ENCODE measurements around the gene ATP5ME.
"Not testable (repeated sequence)": the region's sequence is repeated elsewhere in the genome, so short reads cannot be mapped to it uniquely, and the experiment has no call there.

Gene ATP5ME

DNA sequence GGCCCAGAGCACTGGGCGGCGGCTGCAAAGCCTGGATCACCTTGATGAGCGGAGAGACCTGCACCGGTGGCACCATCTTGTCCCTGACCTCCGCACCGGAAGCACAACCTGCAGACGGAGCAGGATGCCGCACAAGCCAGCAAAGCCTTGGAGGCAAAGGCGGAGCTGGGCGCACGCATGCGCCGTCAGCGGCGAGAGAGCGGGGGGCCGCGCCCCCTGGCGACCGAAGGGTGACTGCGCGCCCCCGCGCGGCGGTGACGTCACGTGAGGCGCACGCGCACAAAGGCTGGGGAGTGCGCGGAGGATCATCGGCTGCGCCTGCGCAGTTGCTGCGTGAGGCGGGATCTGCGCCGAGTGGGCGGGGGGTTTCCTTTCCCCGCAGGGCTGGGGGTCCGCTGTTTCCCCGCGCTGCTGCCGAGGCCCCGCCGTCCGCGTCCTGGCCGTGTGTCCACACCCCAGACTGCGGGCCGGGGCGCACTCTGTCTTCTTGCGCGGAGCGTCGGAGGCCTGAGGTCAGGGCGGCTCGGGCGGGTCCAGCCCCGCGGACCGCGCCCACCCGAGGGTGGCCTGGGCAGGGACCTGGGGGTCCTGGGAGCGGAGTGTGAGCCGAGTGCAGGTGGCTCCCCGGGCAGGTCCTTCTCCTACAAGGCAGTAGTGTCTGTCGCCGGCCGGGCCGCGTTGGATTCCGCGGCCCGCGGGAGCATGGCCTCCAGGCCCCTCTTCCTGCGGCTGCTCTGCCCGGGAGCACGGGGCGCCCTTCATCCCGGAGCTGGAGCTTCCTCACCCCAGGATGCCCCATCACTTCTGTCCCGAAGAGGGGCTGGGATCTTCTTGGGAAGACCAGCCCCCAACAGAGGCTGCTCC lies at the start of gene ATP5ME, which contains the start of gene MYL5:
Gene ATP5ME, minus strand, starts transcription at position 105 of the 864 bp plus-strand sequence. Its CDS starts 29 bp downstream, at position 76.
Gene MYL5, plus strand, starts transcription at position 371 of the 864 bp plus-strand sequence. CDS start 3,485 bp downstream, outside the sequence.
- DNase-seq: peak; percentile 96

DNA sequence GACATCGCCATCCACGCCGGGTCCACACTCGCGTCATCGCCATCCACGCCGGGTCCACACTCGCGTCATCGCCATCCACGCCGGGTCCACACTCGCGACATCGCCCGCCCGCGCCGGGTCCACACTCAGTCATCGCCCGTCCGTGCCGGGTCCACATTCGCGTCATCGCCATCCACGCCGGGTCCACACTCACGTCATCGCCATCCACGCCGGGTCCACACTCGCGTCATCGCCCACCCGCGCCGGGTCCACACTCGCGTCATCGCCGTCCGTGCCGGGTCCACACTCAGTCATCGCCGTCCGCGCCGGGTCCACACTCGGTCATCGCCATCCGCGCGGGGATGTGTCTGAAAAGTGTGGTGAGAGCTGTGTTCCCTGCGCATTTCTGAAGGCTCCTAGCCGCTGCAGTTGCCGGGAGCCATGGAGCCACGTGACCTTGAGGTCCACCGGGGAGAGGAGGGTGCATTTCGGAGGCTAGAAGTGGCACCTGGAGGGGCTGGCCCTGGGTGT lies 48.8 kb upstream of the ATP5ME start:
- DNase-seq: no peak

DNA sequence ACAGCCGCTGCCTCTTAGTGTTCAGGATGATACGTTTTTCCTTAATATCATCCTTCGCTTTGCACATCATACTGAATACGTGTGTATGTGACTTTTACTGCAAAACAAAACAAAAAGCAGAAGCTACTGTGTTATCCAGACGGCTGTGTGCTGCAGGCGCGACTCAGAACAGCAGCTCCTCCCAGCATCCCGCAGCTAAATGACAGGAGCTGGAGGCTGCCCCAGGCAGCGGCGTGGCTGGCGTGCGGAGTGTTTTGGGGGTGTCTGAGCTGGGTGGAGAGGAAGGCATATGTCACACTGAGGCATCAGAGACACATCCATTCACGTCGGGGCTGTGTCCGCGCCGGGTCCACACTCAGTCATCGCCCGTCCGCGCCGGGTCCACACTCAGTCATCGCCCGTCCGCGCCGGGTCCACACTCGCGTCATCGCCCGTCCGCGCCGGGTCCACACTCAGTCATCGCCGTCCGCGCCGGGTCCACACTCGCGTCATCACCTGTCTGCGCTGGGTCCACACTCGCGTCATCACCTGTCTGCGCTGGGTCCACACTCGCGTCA lies 48.2 kb upstream of the ATP5ME start:
- DNase-seq: no peak

DNA sequence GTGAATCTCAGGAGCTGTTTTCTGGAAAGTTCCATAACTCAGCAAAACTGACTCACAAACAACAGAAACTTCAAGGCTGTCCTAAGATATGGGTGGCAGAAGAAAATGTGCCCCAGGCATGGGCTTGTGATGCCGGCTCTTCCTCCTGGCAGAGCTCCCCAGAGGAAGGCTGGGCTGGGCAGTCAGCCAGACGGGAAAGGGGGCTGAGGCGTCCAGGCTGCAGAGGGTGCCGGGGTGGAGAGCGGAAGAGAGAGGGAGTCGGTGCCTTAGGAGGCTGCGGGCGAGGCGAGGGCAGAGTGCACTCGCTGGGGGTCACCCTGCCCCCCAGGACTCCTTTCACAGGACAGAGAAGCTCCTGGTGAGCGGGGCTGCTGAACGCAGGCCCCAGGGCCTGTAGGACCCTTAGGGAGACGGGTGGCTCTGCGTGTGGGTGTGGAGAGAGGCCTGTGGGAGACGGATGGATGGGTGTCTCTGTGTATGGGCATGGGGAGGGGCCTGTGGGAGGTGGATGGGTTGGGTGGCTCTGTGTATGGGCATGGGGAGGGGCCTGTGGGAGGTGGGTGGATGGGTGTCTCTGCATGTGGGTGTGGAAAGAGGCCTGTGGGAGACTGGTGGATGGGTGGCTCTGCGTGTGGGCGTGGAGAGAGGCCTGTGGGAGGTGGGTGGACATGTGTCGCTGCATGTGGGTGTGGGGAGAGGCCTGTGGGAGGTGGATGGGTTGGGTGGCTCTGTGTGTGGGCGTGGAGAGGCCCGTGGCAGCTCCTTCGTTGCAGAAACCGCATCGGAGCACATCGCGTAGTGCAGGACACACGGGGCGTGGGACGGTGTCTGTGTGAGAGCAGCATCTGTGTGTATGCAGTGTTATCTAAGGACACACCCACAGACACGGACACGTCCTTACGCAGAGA lies 47.4 kb upstream of the ATP5ME start:
- no peak for DNase-seq

GRCh38 chr4:720111-720860 lies 46.2 kb upstream of the ATP5ME start:
- no peak for DNase-seq

DNA sequence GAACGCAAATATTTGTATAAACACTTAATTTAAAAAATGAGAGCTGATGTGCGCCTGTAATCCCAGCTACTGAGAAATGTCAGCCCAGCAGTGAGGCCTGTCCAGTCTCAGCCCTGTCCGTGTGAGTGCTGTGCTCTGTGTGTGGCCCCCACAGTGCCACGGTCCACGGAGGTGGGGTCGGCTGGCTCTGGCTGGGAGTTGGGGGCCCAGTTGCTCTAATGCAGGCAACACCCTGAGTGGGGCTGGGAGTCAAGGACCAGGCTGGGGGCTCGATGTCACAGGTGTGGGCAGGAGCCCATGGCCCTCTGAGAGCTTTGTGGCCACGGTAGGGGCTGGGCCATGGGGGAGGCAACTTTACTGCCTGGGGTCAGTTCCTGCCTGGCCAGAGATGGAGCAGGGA lies 44.4 kb upstream of the ATP5ME start:
- no peak for DNase-seq

- DNase-seq: no peak
These were observed 43.7 kb upstream of the ATP5ME start for GRCh38 chr4:717601-718320.

DNA sequence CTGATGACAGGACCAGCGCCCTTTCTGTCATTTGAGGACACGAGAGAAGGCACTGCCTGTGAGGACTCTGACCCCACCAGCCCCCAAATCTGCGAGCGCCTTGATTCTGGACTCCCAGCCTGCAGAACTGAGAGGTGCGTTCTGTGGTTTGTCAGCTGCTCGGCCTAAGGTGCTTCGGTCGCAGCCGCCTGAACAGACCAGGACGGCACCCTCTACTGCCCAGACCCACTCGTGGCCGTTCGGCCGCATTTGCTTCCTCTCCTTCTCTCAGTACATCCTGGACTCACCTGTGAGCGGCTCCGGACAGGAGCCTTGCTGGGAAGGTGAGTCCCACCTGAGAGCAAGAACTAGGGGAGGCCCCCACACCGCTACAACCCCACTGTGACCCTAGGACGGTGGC lies 40.0 kb upstream of the ATP5ME start:
- no peak for DNase-seq

DNA sequence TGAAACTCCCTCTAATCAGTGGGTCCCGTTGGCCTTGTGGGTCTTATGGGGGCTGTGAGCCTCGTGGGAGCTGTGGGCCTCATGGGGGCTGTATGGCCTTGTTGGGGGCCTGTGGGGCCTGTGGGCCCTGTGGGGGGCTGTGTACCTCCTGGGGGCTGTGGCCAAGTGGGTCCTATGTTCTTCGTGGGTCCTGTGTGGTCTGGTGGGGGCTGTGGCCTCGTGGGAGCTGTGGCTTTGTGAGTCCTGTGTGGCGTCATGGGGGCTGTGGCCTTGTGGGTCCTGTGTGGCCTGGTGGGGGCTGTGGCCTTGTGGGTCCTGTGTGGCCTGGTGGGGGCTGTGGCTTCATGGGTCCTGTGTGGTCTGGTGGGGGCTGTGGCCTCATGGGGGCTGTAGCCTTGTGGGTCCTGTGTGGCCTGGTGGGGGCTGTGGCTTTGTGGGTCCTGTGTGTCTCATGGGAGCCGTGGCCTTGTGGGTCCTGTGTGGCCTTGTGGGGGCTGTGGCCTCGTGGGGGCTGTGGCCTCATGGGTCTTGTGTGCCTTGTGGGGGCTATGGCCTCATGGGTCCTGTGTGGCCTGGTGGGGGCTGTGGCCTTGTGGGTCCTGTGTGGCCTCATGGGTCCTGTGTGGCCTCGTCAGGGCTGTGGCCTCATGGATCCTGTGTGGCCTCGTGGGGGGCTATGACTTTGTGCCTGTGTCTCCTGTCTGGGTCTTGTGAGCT lies 39.0 kb upstream of the ATP5ME start:
- no peak for DNase-seq

GRCh38 chr4:712093-712492 lies 38.0 kb upstream of the ATP5ME start:
- no peak for DNase-seq

GRCh38 chr4:710916-711315 lies 36.8 kb upstream of the ATP5ME start:
- DNase-seq: no peak

GRCh38 chr4:710116-710515 lies 36.0 kb upstream of the ATP5ME start:
- DNase-seq: no peak

DNA sequence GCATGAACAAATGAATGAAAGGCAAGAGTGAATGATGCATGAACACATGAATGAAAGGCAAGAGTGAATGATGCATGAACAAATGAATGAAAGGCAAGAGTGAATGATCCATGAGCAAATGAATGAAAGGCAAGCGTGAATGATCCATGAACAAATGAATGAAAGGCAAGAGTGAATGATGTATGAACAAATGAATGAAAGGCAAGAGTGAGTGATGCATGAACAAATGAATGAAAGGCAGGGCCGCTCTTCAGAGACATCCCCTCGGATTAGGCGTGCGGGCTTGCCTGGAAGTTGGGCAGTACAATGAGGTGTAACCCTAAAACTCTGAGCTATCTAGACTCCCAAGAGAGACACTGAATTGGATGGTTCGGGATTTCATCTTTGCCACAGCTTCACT lies 35.3 kb upstream of the ATP5ME start:
- no peak for DNase-seq

- DNase-seq: no peak
These were observed 34.5 kb upstream of the ATP5ME start for GRCh38 chr4:708631-708933.

GRCh38 chr4:707929-708630 lies 34.0 kb upstream of the ATP5ME start:
- DNase-seq: no peak

GRCh38 chr4:706834-707598 lies 32.9 kb upstream of the ATP5ME start:
- no peak for DNase-seq

GRCh38 chr4:706083-706633 lies 32.1 kb upstream of the ATP5ME start:
- DNase-seq: not testable (repeated sequence)

DNA sequence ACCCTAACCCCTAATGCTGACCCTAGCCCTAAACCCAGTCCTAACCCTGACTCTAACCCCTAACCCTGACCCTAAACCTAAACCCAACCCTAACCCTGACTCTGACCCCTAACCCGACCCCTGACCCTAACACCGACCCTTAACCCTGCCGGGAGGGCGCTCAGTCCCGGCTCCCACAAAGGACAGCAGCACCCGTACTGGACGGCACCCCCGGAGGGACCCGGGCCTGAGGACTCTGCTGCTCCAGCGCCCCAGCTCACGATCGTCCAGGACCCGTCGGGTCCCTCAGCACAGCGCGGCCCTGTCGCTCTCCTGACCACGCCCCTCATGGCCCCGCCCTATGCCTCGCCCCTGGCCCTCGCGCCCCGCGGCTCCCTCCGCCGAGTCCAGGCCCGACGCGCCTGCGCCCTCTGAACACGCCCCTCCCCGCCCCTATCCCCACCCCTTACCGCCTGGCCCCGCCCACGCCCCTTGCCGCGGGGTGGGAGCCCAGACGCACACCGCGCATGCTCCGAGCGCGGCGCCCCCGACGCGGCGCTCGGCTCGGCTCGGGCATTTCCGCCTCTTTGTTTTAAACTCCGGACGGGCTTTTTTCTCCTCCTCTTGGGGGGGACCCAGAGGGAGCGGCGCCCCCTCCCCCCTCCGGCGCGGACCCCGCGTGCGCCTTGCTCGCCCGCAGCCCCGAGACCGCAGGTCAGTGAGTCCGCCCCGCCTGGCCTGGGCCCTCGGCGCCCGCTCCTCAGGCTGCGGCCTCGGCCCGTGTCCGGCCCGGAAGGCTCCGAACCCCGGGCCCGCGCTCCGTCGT lies 31.4 kb upstream of the ATP5ME start, which contains the start of gene PCGF3:
Gene PCGF3, plus strand, starts transcription at position 555 of the 805 bp plus-strand sequence. CDS start 27,849 bp downstream, outside the sequence.
- peak; percentile 94 for DNase-seq

- no peak for DNase-seq
These were observed 30.8 kb upstream of the ATP5ME start for GRCh38 chr4:704971-705277.

Measured in NCI-H146 (cell line).